ENCODE data around the gene ZNF329.
A peak's percentile ranks its signal among the peaks of the same experiment; 100 is the strongest.

ZNF329 gene

GRCh38 chr19:58150328-58150921 is at the start of gene ZNF329:
TSS of gene ZNF329 (minus strand) at chr19:58150789. CDS start at chr19:58129503, 21,286 bp downstream.
- Mint-ChIP-seq H3K4me1 (ENCODE audit: low read depth) (peaks cover 6% of the 10 kb centered on the region), H3K27me3 (ENCODE audit: low read depth) (no peaks in the 10 kb centered on the region), H3K27ac (peak within 1 kb of the TSS; percentile 69), H3K9me3 (peaks cover 52% of the 10 kb centered on the region), H3K36me3 (ENCODE audit: low read depth) (peaks cover 21% of the 10 kb centered on the region), H3K4me3 (peak within 1 kb of the TSS; percentile 83)

- Mint-ChIP-seq H3K27me3 (ENCODE audit: low read depth) (no peaks in the 10 kb centered on the region), H3K36me3 (ENCODE audit: low read depth) (peaks cover 79% of the 10 kb centered on the region), H3K27ac (no peak overlapping the region), H3K4me1 (ENCODE audit: low read depth) (no peaks in the 10 kb centered on the region), H3K4me3 (no peak overlapping the region), H3K9me3 (peaks cover 70% of the 10 kb centered on the region)
These were observed 46.5 kb upstream of the ZNF329 start for GRCh38 chr19:58196901-58197616.

GRCh38 chr19:58183817-58184215 is 33.2 kb upstream of the ZNF329 start:
- peaks cover 54% of the 10 kb centered on the region for H3K9me3 Mint-ChIP-seq

GRCh38 chr19:58182989-58183816 is 32.6 kb upstream of the ZNF329 start, which contains the start of gene ZNF274:
TSS of gene ZNF274 (plus strand) at chr19:58183061. CDS start at chr19:58183966, 905 bp downstream.
- Mint-ChIP-seq H3K27me3 (ENCODE audit: low read depth) (no peaks in the 10 kb centered on the region), H3K27ac (peak within 1 kb of the TSS; percentile 99), H3K36me3 (ENCODE audit: low read depth) (peaks cover 48% of the 10 kb centered on the region), H3K4me3 (peak within 1 kb of the TSS; percentile 93), H3K4me1 (ENCODE audit: low read depth) (peaks cover 12% of the 10 kb centered on the region), H3K9me3 (peaks cover 53% of the 10 kb centered on the region)

More at GRCh38 chr19:58183817-58184215, 33.2 kb upstream of the ZNF329 start:
- peak overlapping the region; percentile 93 for H3K4me3 Mint-ChIP-seq
- peak overlapping the region; percentile 99 for H3K27ac Mint-ChIP-seq
- H3K4me1 Mint-ChIP-seq (ENCODE audit: low read depth) = peaks cover 12% of the 10 kb centered on the region
- no peaks in the 10 kb centered on the region for H3K27me3 Mint-ChIP-seq (ENCODE audit: low read depth)
- H3K36me3 Mint-ChIP-seq (ENCODE audit: low read depth) = peaks cover 51% of the 10 kb centered on the region

GRCh38 chr19:58182577-58182988 is 32.0 kb upstream of the ZNF329 start:
- Mint-ChIP-seq H3K27ac (peak overlapping the region; percentile 99), H3K36me3 (ENCODE audit: low read depth) (peaks cover 43% of the 10 kb centered on the region), H3K4me1 (ENCODE audit: low read depth) (peaks cover 12% of the 10 kb centered on the region), H3K9me3 (peaks cover 59% of the 10 kb centered on the region), H3K4me3 (peak overlapping the region; percentile 93), H3K27me3 (ENCODE audit: low read depth) (no peaks in the 10 kb centered on the region)

- peaks cover 64% of the 10 kb centered on the region for H3K9me3 Mint-ChIP-seq
- no peaks in the 10 kb centered on the region for H3K27me3 Mint-ChIP-seq (ENCODE audit: low read depth)
- peaks cover 12% of the 10 kb centered on the region for H3K4me1 Mint-ChIP-seq (ENCODE audit: low read depth)
- H3K27ac Mint-ChIP-seq = peak overlapping the region; percentile 99
- peaks cover 42% of the 10 kb centered on the region for H3K36me3 Mint-ChIP-seq (ENCODE audit: low read depth)
- H3K4me3 Mint-ChIP-seq = peak overlapping the region; percentile 93
These were observed 31.4 kb upstream of the ZNF329 start for GRCh38 chr19:58181902-58182576.

GRCh38 chr19:58170860-58171259 is 20.3 kb upstream of the ZNF329 start:
- Mint-ChIP-seq H3K4me1 (ENCODE audit: low read depth) (no peaks in the 10 kb centered on the region), H3K9me3 (peaks cover 43% of the 10 kb centered on the region), H3K27ac (no peak overlapping the region), H3K27me3 (ENCODE audit: low read depth) (no peaks in the 10 kb centered on the region), H3K4me3 (no peak overlapping the region), H3K36me3 (ENCODE audit: low read depth) (peaks cover 8% of the 10 kb centered on the region)

- peaks cover 50% of the 10 kb centered on the region for H3K9me3 Mint-ChIP-seq
- H3K27me3 Mint-ChIP-seq (ENCODE audit: low read depth) = no peaks in the 10 kb centered on the region
- no peaks in the 10 kb centered on the region for H3K4me1 Mint-ChIP-seq (ENCODE audit: low read depth)
- H3K4me3 Mint-ChIP-seq = no peak overlapping the region
- no peak overlapping the region for H3K27ac Mint-ChIP-seq
- peaks cover 16% of the 10 kb centered on the region for H3K36me3 Mint-ChIP-seq (ENCODE audit: low read depth)
These were observed 16.2 kb upstream of the ZNF329 start for GRCh38 chr19:58166708-58167280.

- no peak overlapping the region for H3K27ac Mint-ChIP-seq
- H3K27me3 Mint-ChIP-seq (ENCODE audit: low read depth) = no peaks in the 10 kb centered on the region
- no peak overlapping the region for H3K4me3 Mint-ChIP-seq
- H3K36me3 Mint-ChIP-seq (ENCODE audit: low read depth) = peaks cover 16% of the 10 kb centered on the region
- peaks cover 52% of the 10 kb centered on the region for H3K9me3 Mint-ChIP-seq
- no peaks in the 10 kb centered on the region for H3K4me1 Mint-ChIP-seq (ENCODE audit: low read depth)
These were observed 15.7 kb upstream of the ZNF329 start for GRCh38 chr19:58166268-58166667.

GRCh38 chr19:58157045-58157728 is 6.6 kb upstream of the ZNF329 start:
- no peaks in the 10 kb centered on the region for H3K4me1 Mint-ChIP-seq (ENCODE audit: low read depth)
- peaks cover 7% of the 10 kb centered on the region for H3K36me3 Mint-ChIP-seq (ENCODE audit: low read depth)
- peaks cover 37% of the 10 kb centered on the region for H3K9me3 Mint-ChIP-seq
- no peak overlapping the region for H3K4me3 Mint-ChIP-seq
- H3K27me3 Mint-ChIP-seq (ENCODE audit: low read depth) = no peaks in the 10 kb centered on the region
- no peak overlapping the region for H3K27ac Mint-ChIP-seq

GRCh38 chr19:58154679-58155648 is 4.4 kb upstream of the ZNF329 start:
- Mint-ChIP-seq H3K4me3 (peak overlapping the region; percentile 70), H3K27me3 (ENCODE audit: low read depth) (no peaks in the 10 kb centered on the region), H3K9me3 (peaks cover 48% of the 10 kb centered on the region), H3K4me1 (ENCODE audit: low read depth) (peaks cover 2% of the 10 kb centered on the region), H3K27ac (peak overlapping the region; percentile 49), H3K36me3 (ENCODE audit: low read depth) (peaks cover 8% of the 10 kb centered on the region)

- peaks cover 6% of the 10 kb centered on the region for H3K4me1 Mint-ChIP-seq (ENCODE audit: low read depth)
- H3K27me3 Mint-ChIP-seq (ENCODE audit: low read depth) = no peaks in the 10 kb centered on the region
- peaks cover 12% of the 10 kb centered on the region for H3K36me3 Mint-ChIP-seq (ENCODE audit: low read depth)
- peaks cover 55% of the 10 kb centered on the region for H3K9me3 Mint-ChIP-seq
- no peak overlapping the region for H3K27ac Mint-ChIP-seq
- peak overlapping the region; percentile 63 for H3K4me3 Mint-ChIP-seq
These were observed 3.7 kb upstream of the ZNF329 start for GRCh38 chr19:58154287-58154678.

Measured in T-helper 1 cell treated with Interleukin-12 subunit alpha and Interleukin-12 subunit beta and Interleukin-4 antibody, amounts not matched to agents 30 μg/mL and 1 μg/mL, for 36 hours (primary cell).